Fibroblast of skin of left biceps (primary cell): ENCODE data around the gene SLC14A1.

Source experiments
- DNase-seq, 2 experiments: peaks; one replicate each; pipeline ENCODE4 v3.0.0-alpha.2; 2013; ENCODE audit warnings: low read depth in 2 of 2

The SLC14A1 gene

GRCh38 chr18:45793264-45793965, 69.4 kb downstream of the SLC14A1 start:
- DNase-seq: peak in 1 of 2 experiments; percentile 53

- no peak for DNase-seq
These were observed 77.5 kb downstream of the SLC14A1 start for GRCh38 chr18:45801416-45802004.
